MCF 10A (cell line): ENCODE data around the gene NAPA. TPM values are rescaled to one million over a fixed set of nuclear protein-coding genes. Genes with fewer than 3 reads are reported as not detected.

Experiments
- BruUV-seq: library from RNA; stranded (reverse); fragments of 400-500 nt; replicated peaks from 2 replicates; lab custom pipeline; 2021; lab: Mats Ljungman, UMichigan
- CTCF ChIA-PET: fragments of 300-600 bp; sonication (Branson Sonifier 250); formaldehyde crosslinking; extraction: SDS; loops from one replicate; lab custom pipeline; 2021; ENCODE audit warnings: antibody characterized with exemption, inconsistent platforms; lab: Yijun Ruan, JAX
- POLR2A ChIA-PET: fragments of 300-600, 350-650 bp; sonication (Branson Sonifier 250); formaldehyde crosslinking; extraction: SDS; loops from one replicate; lab custom pipeline; 2020; ENCODE audit warnings: antibody characterized with exemption, inconsistent platforms; lab: Yijun Ruan, JAX
- DNase-seq: peaks from one replicate; pipeline ENCODE4 v3.0.0-alpha.2; 2018; ENCODE audit not compliant: unreplicated experiment
- H3K27ac Mint-ChIP-seq: one replicate; pipeline ENCODE4 v1.8.0; 2022; ENCODE audit warnings: mild to moderate bottlenecking, low read depth, mixed read lengths; ENCODE audit not compliant: unreplicated experiment
- H3K27me3 Mint-ChIP-seq: one replicate; pipeline ENCODE4 v1.8.0; 2022; ENCODE audit warnings: mixed read lengths; ENCODE audit not compliant: insufficient read depth, unreplicated experiment
- H3K36me3 Mint-ChIP-seq: one replicate; pipeline ENCODE4 v1.8.0; 2022; ENCODE audit warnings: mild to moderate bottlenecking, moderate library complexity, mixed read lengths; ENCODE audit not compliant: insufficient read depth, unreplicated experiment
- H3K4me1 Mint-ChIP-seq: one replicate; pipeline ENCODE4 v1.8.0; 2022; ENCODE audit warnings: mixed read lengths; ENCODE audit not compliant: insufficient read depth, unreplicated experiment
- H3K4me3 Mint-ChIP-seq: one replicate; pipeline ENCODE4 v1.8.0; 2022; ENCODE audit warnings: mild to moderate bottlenecking, moderate library complexity, mixed read lengths; ENCODE audit not compliant: unreplicated experiment
- H3K9me3 Mint-ChIP-seq: one replicate; pipeline ENCODE4 v1.8.0; 2022; ENCODE audit warnings: mixed read lengths; ENCODE audit not compliant: unreplicated experiment
- intact Hi-C: fragments of 100-400 bp; cut with micrococcal nuclease; formaldehyde crosslinking; loops from 2 replicates; pipeline ENCODE4 v1.14.1; 2022
- total RNA-seq: library from RNA; stranded (reverse); gene quantifications from 2 replicates; pipeline ENCODE4 v1.2.3, GENCODE V29; 2022
- TF ChIP-seq, protein P1 (sequence below): fragments of 200-600 bp; IDR thresholded peaks from one replicate; pipeline ENCODE4 v1.8.0; 2022; ENCODE audit warnings: antibody characterized with exemption, mild to moderate bottlenecking; ENCODE audit not compliant: unreplicated experiment

NAPA gene
- total RNA-seq, 1 experiment from 2014 or later: 72.1 TPM

DNA sequence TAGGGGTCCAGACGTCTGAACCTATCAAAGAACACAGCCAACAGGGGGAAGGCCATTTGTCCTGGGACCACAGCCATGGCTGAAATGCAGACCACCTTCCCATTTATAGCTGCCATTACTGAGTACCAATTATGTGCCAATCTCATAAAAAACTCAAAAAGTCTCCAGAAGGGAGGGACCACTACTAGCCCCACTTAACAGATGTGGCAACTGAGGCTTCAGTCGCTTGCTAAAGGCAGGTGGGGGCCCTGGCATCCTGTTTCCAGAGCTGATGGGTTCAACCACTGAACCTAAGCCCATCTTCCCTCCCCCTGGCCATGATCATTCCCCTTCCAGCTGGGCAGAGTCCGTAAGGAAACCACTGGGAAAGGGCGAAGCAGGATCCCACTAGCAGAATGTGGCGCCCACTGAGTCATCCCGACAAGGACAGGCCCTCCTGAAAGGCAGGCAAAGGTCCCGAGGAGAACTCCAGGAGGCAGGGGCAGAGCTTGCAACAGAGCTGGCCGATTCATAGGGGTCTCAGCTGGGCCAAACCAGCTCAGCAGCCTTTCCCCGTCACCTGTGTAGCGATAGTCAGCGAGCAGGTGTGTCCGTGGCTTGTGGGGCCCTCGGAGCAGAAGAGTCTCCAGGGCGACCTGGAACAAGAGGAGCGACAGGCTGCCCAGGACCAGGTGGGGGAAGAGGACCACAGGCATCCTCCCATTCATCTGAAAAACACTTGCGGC lies 14.3 kb upstream of the NAPA start:
- no peaks in the 10 kb centered on the region for H3K9me3 Mint-ChIP-seq
- no peaks in the 10 kb centered on the region for H3K4me1 Mint-ChIP-seq
- POLR2A ChIA-PET: interaction anchor here (1.0 kb wide), 1 partner anchor 14 kb away, joined by 3 read pairs; the partner anchor contains the start of gene NAPA
- CTCF ChIA-PET: interaction anchor here (0.5 to 2.1 kb wide), 5 partner anchors 13 to 403 kb away, joined by 3 to 12 read pairs (median 4); partner anchors contain the start of gene NAPA
- DNase-seq: no peak
- H3K27me3 Mint-ChIP-seq: no peaks in the 10 kb centered on the region
- TF ChIP-seq, protein P1, sequence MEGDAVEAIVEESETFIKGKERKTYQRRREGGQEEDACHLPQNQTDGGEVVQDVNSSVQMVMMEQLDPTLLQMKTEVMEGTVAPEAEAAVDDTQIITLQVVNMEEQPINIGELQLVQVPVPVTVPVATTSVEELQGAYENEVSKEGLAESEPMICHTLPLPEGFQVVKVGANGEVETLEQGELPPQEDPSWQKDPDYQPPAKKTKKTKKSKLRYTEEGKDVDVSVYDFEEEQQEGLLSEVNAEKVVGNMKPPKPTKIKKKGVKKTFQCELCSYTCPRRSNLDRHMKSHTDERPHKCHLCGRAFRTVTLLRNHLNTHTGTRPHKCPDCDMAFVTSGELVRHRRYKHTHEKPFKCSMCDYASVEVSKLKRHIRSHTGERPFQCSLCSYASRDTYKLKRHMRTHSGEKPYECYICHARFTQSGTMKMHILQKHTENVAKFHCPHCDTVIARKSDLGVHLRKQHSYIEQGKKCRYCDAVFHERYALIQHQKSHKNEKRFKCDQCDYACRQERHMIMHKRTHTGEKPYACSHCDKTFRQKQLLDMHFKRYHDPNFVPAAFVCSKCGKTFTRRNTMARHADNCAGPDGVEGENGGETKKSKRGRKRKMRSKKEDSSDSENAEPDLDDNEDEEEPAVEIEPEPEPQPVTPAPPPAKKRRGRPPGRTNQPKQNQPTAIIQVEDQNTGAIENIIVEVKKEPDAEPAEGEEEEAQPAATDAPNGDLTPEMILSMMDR: no peak
- H3K4me3 Mint-ChIP-seq: no peak overlapping the region
- H3K36me3 Mint-ChIP-seq: no peaks in the 10 kb centered on the region
- BruUV-seq: no TSS peak
- intact Hi-C loops: no loop called here
- no peak overlapping the region for H3K27ac Mint-ChIP-seq

DNA sequence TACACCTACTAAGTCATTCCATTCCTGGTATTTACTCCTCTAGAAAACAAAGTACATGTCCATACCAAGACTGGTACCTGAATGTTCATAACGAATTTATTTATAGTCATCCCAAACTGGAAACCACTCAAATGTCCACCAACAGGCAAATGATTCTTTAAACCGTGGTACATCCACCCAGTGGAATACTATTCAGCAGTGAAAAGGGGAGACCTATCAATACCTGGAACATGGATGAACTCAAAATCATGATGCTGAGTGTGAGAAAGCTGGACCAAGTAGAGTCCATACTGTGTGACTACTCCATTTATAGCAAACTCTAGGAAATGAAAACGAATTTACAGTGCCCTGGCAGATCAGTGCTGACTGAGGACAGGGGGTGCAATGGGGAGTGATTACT lies 11.9 kb upstream of the NAPA start:
- TF ChIP-seq, protein P1: no peak
- Mint-ChIP-seq H3K27me3 (no peaks in the 10 kb centered on the region), H3K4me1 (no peaks in the 10 kb centered on the region), H3K4me3 (no peak overlapping the region), H3K9me3 (no peaks in the 10 kb centered on the region), H3K36me3 (no peaks in the 10 kb centered on the region), H3K27ac (no peak overlapping the region)
- CTCF ChIA-PET: interaction anchor here (0.7 kb wide), 1 partner anchor 180 kb away, joined by 3 read pairs; no protein-coding TSS in a partner anchor
- no peak for DNase-seq
- no TSS peak for BruUV-seq
- POLR2A ChIA-PET: no interaction called here
- intact Hi-C loops: no loop called here

DNA sequence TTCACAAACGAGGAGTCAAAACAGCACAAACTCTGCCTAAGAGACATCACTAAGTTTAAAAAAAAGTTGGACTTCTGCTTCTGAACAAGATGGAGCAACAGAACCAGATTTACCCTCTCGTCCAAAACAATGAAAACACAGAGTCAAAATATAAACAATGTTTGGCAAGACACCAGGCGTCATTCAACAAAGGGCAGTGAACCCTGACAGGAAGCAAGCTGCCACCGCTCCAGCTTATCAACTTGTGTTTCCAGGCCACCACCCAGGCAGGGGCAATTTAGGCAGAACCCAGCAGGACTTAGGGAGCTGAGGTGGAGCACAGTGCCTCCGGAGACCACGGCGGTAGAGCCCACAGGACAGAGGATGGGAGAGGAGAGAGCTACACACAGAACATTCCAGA lies 8.6 kb upstream of the NAPA start:
- DNase-seq: no peak
- TF ChIP-seq, protein P1: no peak
- Mint-ChIP-seq H3K27ac (no peak overlapping the region), H3K4me1 (no peaks in the 10 kb centered on the region), H3K27me3 (no peaks in the 10 kb centered on the region), H3K36me3 (no peaks in the 10 kb centered on the region), H3K9me3 (no peaks in the 10 kb centered on the region), H3K4me3 (no peak overlapping the region)
- CTCF ChIA-PET: interaction anchor here (0.6 to 1.5 kb wide), 6 partner anchors 8 to 268 kb away, joined by 3 to 4 read pairs (median 3); partner anchors contain the start of gene NAPA
- no TSS peak for BruUV-seq
- intact Hi-C loops: no loop called here
- POLR2A ChIA-PET: interaction anchor here (1.7 kb wide), 1 partner anchor 8 kb away, joined by 11 read pairs; the partner anchor contains the start of gene NAPA

DNA sequence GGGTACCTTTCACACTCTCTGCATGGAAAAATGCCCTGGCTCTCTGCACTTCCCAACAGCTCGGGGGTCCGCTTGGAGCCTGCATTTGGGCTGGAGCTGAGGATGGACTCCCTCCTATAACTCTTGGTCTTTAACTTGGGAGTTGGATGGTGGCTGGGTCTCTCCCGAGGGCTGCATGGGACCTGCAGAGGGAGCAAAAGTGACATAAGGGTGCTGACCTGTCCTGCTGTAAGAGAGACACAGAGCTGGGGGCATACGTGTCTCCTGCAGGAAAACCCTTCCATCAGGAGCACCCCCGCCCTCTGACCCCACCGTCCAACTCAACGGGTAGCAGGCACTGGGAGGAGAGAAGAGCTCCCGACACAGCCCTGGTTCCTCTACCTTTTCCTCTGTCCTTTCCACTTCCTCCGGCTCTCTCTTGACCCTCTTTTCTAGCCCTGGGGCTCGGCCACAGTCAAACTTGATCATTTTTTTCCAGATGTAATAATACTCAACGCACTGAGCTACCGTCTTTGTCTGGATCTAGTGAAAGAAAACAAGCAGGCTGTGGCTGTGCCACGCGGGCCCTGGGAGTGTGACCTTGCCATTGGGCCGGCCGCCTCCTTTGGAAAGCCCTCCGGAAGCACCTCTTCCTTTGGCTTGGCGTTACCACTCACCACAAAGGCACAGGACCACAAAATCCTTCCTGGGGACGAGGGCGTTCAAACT lies 6.8 kb upstream of the NAPA start:
- Mint-ChIP-seq H3K4me3 (no peak overlapping the region), H3K4me1 (no peaks in the 10 kb centered on the region), H3K27ac (no peak overlapping the region), H3K36me3 (no peaks in the 10 kb centered on the region), H3K9me3 (no peaks in the 10 kb centered on the region), H3K27me3 (no peaks in the 10 kb centered on the region)
- TF ChIP-seq, protein P1: no peak
- DNase-seq: no peak
- BruUV-seq: no TSS peak
- intact Hi-C loops: no loop called here
- ChIA-PET CTCF (interaction anchor here (0.9 to 1.3 kb wide), 5 partner anchors 8 to 47 kb away, joined by 3 to 4 read pairs (median 3); no protein-coding TSS in a partner anchor), POLR2A (interaction anchor here (0.6 to 0.7 kb wide), 2 partner anchors 77 to 488 kb away, joined by 3 read pairs; no protein-coding TSS in a partner anchor)
